ENCODE data around the gene KRTAP7-1.

Gene KRTAP7-1

GRCh38 chr21:30829659-30830058, at the start of gene KRTAP7-1:
TSS of gene KRTAP7-1 (minus strand) at chr21:30829759. CDS start at chr21:30829698, 61 bp downstream.
- no peak for DNase-seq

GRCh38 chr21:30874526-30874925, 45.0 kb upstream of the KRTAP7-1 start:
- no peak for DNase-seq

- DNase-seq, result no peak
Measured at GRCh38 chr21:30847627-30848500, 18.3 kb upstream of the KRTAP7-1 start.

GRCh38 chr21:30842990-30843389, 13.4 kb upstream of the KRTAP7-1 start:
- no peak for DNase-seq

- no peak for DNase-seq
Measured at GRCh38 chr21:30839304-30839703, 9.7 kb upstream of the KRTAP7-1 start.

- DNase-seq, result no peak
Measured at GRCh38 chr21:30838536-30838935, 9.0 kb upstream of the KRTAP7-1 start.

- peak; percentile 28 for DNase-seq
Measured at GRCh38 chr21:30831194-30831765, 1.7 kb upstream of the KRTAP7-1 start.

GRCh38 chr21:30818837-30819610, 10.5 kb downstream of the KRTAP7-1 start:
- no peak for DNase-seq

- DNase-seq, result no peak
Measured at GRCh38 chr21:30813174-30813573, 16.4 kb downstream of the KRTAP7-1 start, which contains the start of gene KRTAP8-1. TSS of gene KRTAP8-1 (minus strand) at chr21:30813274. CDS start at chr21:30813220, 54 bp downstream.

GRCh38 chr21:30800605-30801004, 29.0 kb downstream of the KRTAP7-1 start:
- DNase-seq, result no peak

GRCh38 chr21:30793581-30794314, 35.8 kb downstream of the KRTAP7-1 start:
- no peak for DNase-seq

GRCh38 chr21:30779249-30779648, 50.3 kb downstream of the KRTAP7-1 start:
- DNase-seq, result no peak

All from activated CD8-positive, alpha-beta memory T cell treated with anti-CD3 and anti-CD28 coated beads, Interleukin-2, amount 50 U/mL, for 4 hours (primary cell).